ENCODE data around the gene ARHGAP6. TPM values are rescaled to one million over a fixed set of nuclear protein-coding genes. Genes with fewer than 3 reads are reported as not detected.

ARHGAP6 gene
- total RNA-seq, 4 donors from 2014 or later: 49.2 to 63.8 (median 51.5) TPM

DNA sequence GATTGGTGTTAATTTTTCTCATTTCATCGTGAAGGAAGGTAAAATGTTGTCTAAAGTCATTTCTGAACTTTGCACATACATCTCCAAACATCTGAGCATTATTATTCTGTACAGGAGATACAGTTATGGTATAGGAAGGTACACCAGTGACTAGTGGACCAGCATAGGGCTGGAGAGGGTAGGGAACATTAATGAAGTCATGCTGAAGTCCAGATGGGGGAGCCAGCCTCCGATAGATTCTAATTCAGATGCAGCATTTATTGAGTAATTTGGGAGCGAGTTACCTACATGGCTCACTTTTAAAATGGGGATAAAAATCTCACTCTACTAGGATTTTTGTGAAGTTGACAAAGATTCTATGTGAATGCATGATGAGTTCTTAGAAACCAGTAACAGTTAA is 337.6 kb downstream of the ARHGAP6 start:
- intact Hi-C loops (cut with DNase I): no loop called here
- no peaks in the 10 kb centered on the region for H3K4me1 ChIP-seq
- TF ChIP-seq, protein P1, sequence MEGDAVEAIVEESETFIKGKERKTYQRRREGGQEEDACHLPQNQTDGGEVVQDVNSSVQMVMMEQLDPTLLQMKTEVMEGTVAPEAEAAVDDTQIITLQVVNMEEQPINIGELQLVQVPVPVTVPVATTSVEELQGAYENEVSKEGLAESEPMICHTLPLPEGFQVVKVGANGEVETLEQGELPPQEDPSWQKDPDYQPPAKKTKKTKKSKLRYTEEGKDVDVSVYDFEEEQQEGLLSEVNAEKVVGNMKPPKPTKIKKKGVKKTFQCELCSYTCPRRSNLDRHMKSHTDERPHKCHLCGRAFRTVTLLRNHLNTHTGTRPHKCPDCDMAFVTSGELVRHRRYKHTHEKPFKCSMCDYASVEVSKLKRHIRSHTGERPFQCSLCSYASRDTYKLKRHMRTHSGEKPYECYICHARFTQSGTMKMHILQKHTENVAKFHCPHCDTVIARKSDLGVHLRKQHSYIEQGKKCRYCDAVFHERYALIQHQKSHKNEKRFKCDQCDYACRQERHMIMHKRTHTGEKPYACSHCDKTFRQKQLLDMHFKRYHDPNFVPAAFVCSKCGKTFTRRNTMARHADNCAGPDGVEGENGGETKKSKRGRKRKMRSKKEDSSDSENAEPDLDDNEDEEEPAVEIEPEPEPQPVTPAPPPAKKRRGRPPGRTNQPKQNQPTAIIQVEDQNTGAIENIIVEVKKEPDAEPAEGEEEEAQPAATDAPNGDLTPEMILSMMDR (IDR thresholded peaks at IDR 0.05): no peak
- no peak for TF ChIP-seq POLR2A (IDR thresholded peaks at IDR 0.05)
- no peaks in the 10 kb centered on the region for H3K9me3 ChIP-seq
- H3K27me3 ChIP-seq: no peaks in the 10 kb centered on the region
- no peak for DNase-seq
- H3K4me3 ChIP-seq (replicated peaks in 1 of 3): no peak overlapping the region
- H3K27ac ChIP-seq: no peak overlapping the region
- WGBS, 2 donors: 88 to 92% methylated on average over 3 of the region's 3 CpGs
- H3K36me3 ChIP-seq: no peaks in the 10 kb centered on the region

DNA sequence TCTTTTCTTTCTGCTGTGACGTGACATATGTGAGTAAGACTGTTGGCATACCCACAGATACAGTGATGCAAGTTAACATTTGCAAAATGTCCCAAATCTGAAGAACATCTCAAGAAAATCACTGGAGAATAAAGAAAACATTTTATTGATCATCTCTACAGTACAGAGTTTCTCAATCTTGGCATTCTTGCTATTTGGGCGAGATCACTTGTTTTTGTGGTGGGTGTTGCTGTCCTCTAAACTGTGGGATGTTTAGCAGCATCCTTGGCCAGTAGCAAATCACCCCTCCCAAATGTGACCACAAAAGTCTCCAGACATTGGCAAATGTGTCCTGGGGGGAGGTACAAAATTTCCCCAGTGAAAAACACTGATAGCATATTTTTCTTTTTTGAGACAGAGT is 343.7 kb downstream of the ARHGAP6 start:
- WGBS, 2 donors: 65 to 89% methylated on average over 2 of the region's 2 CpGs
- intact Hi-C loops (cut with DNase I): no loop called here
- no peak for DNase-seq
- Histone ChIP-seq H3K27me3 (no peaks in the 10 kb centered on the region), H3K36me3 (no peaks in the 10 kb centered on the region), H3K27ac (no peak overlapping the region), H3K9me3 (no peaks in the 10 kb centered on the region), H3K4me1 (no peaks in the 10 kb centered on the region), H3K4me3 (replicated peaks in 1 of 3) (no peak overlapping the region)
- TF ChIP-seq, protein P1 (IDR thresholded peaks at IDR 0.05): no peak
- no peak for TF ChIP-seq POLR2A (IDR thresholded peaks at IDR 0.05)

DNA sequence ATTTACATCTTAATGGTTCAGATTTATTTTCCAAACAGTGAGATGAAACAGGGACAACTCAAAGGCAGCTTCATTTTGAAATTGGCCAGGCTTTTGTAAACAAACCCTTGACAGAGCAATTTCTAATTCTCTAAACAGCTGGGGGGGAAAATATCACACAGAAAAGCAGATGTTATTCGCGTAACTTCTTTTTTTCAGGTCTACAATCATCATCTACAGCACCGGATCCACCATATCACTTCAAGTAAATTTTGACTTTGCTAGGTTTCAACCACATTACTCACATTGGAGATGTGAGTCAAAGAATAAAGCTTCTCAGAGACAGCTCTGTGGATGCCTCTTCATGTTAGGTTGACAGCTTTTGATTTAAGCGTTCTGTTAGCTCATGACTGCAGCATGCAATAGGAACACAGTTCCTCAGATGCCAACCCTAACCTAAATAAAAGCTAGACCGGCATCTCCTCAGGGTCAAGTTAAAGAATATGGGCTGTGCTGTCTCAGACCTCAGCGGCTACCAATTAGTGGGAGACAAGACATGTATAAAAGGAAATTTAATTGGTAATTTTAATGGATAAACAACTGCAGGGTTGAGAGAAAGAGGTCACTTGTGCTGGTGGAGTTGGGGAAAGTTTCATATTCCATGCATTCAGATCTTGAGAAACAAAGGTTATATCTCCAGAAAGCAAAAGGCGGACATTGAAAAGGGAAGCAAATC is 345.8 kb downstream of the ARHGAP6 start:
- H3K4me3 ChIP-seq (replicated peaks in 1 of 3): no peak overlapping the region
- intact Hi-C loops (cut with DNase I): no loop called here
- H3K36me3 ChIP-seq: no peaks in the 10 kb centered on the region
- no peaks in the 10 kb centered on the region for H3K4me1 ChIP-seq
- no peak for DNase-seq
- H3K9me3 ChIP-seq: no peaks in the 10 kb centered on the region
- TF ChIP-seq, protein P1 (IDR thresholded peaks at IDR 0.05): no peak
- no peak overlapping the region for H3K27ac ChIP-seq
- H3K27me3 ChIP-seq: no peaks in the 10 kb centered on the region
- WGBS, 2 donors: 89 to 90% methylated on average over 7 of the region's 7 CpGs

DNA sequence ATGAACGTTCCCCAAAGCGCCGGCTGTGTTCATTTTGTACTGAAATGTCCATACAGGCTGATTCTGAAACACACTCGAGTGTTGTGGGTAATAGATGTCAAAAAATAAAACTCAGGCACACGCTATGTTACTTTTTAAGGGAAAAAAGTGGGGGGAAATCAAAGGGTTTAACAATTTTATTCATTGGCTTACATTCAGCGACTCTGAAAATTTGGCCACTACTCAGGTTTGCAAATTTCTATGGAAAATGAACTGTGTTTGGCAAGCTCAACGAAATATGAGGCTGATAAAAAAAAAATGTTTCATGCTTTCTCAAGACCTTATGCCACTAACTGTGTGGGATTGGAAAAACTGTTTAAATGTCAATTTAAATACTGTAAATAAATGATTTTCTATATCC is 354.0 kb downstream of the ARHGAP6 start:
- Histone ChIP-seq H3K36me3 (no peaks in the 10 kb centered on the region), H3K27me3 (no peaks in the 10 kb centered on the region), H3K9me3 (no peaks in the 10 kb centered on the region), H3K4me3 (replicated peaks in 1 of 3) (no peak overlapping the region), H3K27ac (no peak overlapping the region), H3K4me1 (no peaks in the 10 kb centered on the region)
- no peak for DNase-seq
- TF ChIP-seq, protein P1 (IDR thresholded peaks at IDR 0.05): no peak
- TF ChIP-seq POLR2A (IDR thresholded peaks at IDR 0.05): no peak
- intact Hi-C loops (cut with DNase I): no loop called here
- 80% methylated on average over 7 of the region's 7 CpGs for WGBS, 2 donors

DNA sequence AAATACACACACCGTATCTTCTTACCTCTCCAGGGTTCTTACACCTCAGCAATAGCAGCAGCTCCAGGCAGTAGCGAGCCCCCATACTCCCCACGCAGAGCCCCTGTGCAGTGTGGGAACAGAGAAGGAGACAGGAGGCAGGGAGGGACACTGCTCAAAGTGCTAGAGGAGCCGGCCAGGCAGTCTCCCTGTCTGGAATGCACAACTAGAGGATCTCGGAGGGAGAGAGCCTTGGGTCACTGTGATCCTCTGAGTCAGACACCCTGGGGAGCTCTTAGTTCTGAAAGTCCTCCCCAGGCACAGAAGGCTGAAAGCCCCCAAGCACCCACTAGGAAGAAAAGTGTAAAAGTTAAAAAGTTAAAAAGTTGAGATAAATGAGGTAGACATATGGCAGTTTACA is 356.5 kb downstream of the ARHGAP6 start:
- no peaks in the 10 kb centered on the region for H3K27me3 ChIP-seq
- intact Hi-C loops (cut with DNase I): no loop called here
- no peak overlapping the region for H3K27ac ChIP-seq
- no peak for DNase-seq
- TF ChIP-seq POLR2A (IDR thresholded peaks at IDR 0.05): no peak
- TF ChIP-seq, protein P1 (IDR thresholded peaks at IDR 0.05): no peak
- 90 to 95% methylated on average over 3 to 5 of the region's 5 CpGs for WGBS, 2 donors
- H3K36me3 ChIP-seq: no peaks in the 10 kb centered on the region
- H3K4me3 ChIP-seq (replicated peaks in 1 of 3): no peak overlapping the region
- H3K4me1 ChIP-seq: no peaks in the 10 kb centered on the region
- H3K9me3 ChIP-seq: no peaks in the 10 kb centered on the region

All from thyroid gland (tissue), 4 donors.